ENCODE measurements around the gene GPD1L. TPM values are rescaled to one million over a fixed set of nuclear protein-coding genes. Genes with fewer than 3 reads are reported as not detected.

GPD1L gene
- total and polyA plus RNA-seq, 2 of the 13 experiments (the other 11 are each of a cell fraction or from before 2014, with no cell fraction given): 4.9 to 13.7 TPM

DNA sequence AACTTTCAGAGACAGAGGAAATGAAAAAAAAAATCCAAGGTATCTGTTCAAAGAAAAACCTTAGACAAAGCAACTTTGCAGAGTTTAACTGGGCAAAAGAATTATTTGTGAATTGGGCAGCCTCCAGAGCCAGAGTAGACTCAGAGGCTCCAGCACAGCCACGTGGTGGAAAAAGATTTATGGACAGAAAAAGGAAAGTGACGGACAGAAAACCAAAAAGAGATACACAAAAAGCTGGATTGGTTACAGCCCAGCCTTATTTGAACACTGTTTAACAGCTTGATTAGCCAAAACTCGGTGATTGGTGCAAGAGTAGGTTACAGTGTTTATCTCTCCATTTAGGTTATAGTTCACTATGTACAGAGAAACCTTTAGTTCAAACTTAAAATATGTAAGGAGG lies 23.7 kb upstream of the GPD1L start (continued):
- TF ChIP-seq PAWR (CRISPR knock-in tag; IDR thresholded peaks at IDR 0.05; ENCODE audit: borderline replicate concordance) (no peak), NFKB2 (CRISPR knock-in tag; IDR thresholded peaks at IDR 0.05; ENCODE audit: borderline replicate concordance) (no peak), AGO1 (IDR thresholded peaks at IDR 0.05; ENCODE audit: low read depth, low read length, poor library complexity, severe bottlenecking) (no peak)
- TF ChIP-seq, protein P1, sequence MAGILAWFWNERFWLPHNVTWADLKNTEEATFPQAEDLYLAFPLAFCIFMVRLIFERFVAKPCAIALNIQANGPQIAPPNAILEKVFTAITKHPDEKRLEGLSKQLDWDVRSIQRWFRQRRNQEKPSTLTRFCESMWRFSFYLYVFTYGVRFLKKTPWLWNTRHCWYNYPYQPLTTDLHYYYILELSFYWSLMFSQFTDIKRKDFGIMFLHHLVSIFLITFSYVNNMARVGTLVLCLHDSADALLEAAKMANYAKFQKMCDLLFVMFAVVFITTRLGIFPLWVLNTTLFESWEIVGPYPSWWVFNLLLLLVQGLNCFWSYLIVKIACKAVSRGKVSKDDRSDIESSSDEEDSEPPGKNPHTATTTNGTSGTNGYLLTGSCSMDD (CRISPR knock-in tag; IDR thresholded peaks at IDR 0.05): no peak

DNA sequence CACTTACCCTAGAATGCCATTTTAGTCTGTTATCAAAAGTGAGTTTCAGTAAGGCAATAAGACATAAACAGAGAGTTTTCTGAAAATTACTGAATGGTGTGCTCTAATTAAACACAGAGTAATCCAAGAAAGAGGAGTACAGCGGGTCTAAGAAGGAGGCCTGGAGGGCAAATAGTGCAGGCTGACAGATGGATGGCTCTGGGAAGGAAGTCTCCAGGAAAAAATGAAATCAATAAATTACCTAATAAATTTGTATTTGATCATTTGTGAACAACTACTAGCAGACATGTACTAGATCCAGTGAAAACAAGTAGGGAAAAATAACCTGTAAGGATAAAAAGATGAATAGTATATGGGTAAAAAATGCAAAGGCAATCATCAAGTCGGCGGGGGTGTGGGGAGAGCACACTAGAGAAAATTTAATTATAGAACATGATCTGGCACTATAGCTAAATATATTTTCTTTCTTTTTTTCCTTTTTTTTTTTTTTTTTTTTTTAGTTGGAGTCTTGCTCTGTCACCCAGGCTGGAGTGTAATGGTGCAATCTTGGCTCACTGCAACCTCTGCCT lies 22.6 kb upstream of the GPD1L start:
- no peak overlapping the region for H3K27ac ChIP-seq (ENCODE audit: extremely low read length, insufficient read depth, low read length)
- no peak overlapping the region for H3K4me2 ChIP-seq (ENCODE audit: low read depth, low read length)
- peaks cover 3 to 10% of the 10 kb centered on the region in 2 experiments; a peak in 3 of 5 replicates for H3K27me3 ChIP-seq (ENCODE audit: control insufficient read depth in 1 of 2, insufficient read depth in 2 of 2, low read length in 2 of 2)
- no TSS peak for BruUV-seq (replicated peaks)
- no peaks in the 10 kb centered on the region for H3K9me3 ChIP-seq (ENCODE audit: low read length)
- intact Hi-C loops (cut with micrococcal nuclease; ENCODE audit: unreplicated experiment) (no loop called here), in situ Hi-C loops (cut with HindIII; ENCODE audit: extremely low pct_ligation_motif_present, low pct_unique_long_range_greater_than_20kb) (no loop called here)
- no peaks in the 10 kb centered on the region for H4K20me1 ChIP-seq (ENCODE audit: insufficient read depth, low read length)
- CTCF ChIA-PET (ENCODE audit: low intra/inter-chr PET ratio, low total read pairs): no interaction called here
- ATAC-seq: no peak
- TF ChIP-seq ZSCAN29 (CRISPR knock-in tag; conservative IDR thresholded peaks at IDR 0.05) (no peak), ZSCAN12 (CRISPR knock-in tag; IDR thresholded peaks at IDR 0.05) (no peak), CREB1 (IDR thresholded peaks at IDR 0.05) (no peak), CREB1 (CRISPR knock-in tag; IDR thresholded peaks at IDR 0.05) (no peak), REXO4 (CRISPR knock-in tag; IDR thresholded peaks at IDR 0.05; ENCODE audit: borderline replicate concordance) (no peak), ZNF451 (CRISPR knock-in tag; IDR thresholded peaks at IDR 0.05) (no peak), ERF (CRISPR knock-in tag; IDR thresholded peaks at IDR 0.05) (no peak), HDAC1 (CRISPR knock-in tag; IDR thresholded peaks at IDR 0.05) (no peak)
- no peak for FAIRE-seq
- no peaks in the 10 kb centered on the region for H3K79me2 ChIP-seq (ENCODE audit: insufficient read depth, low read length)
- H3K36me3 ChIP-seq (replicated peaks in 1 of 2; ENCODE audit: control insufficient read depth in 1 of 2, insufficient read depth in 2 of 2, low read length in 2 of 2): no peaks in the 10 kb centered on the region
- no peak for DNase-seq (ENCODE audit: low spot score)
- H2AFZ ChIP-seq (ENCODE audit: low read length): no peak overlapping the region
- WGBS (ENCODE audit: low lambda C conversion rate): 89% methylated on average over 3 of the region's 3 CpGs
- no peak overlapping the region for H3K4me3 ChIP-seq (replicated peaks in 1 of 3; ENCODE audit: insufficient read depth in 1 of 3, low read depth in 2 of 3, low read length in 3 of 3)
- POLR2A ChIA-PET: no interaction called here
- no peak overlapping the region for H3K9ac ChIP-seq (ENCODE audit: insufficient read depth, low read depth, low read length)
- peaks cover 13% of the 10 kb centered on the region; the same call in 1 of the 2 replicates for H3K4me1 ChIP-seq (ENCODE audit: insufficient read depth, low read length)
